Caco-2 (cell line): ENCODE results near the gene SYNGR3. TPM values are rescaled to one million over a fixed set of nuclear protein-coding genes. Genes with fewer than 3 reads are reported as not detected.

Experiments
- BruUV-seq: library from RNA; stranded (reverse); fragments of 400-500 nt; replicated peaks from 2 replicates; lab custom pipeline; 2021; lab: Mats Ljungman, UMichigan
- CTCF ChIA-PET: fragments of 300-600 bp; sonication (Branson Sonifier 250); formaldehyde crosslinking; loops from one replicate; lab custom pipeline; 2022; ENCODE audit warnings: antibody characterized with exemption; lab: Charles Lee
- POLR2A ChIA-PET: fragments of 300-600 bp; sonication (Branson Sonifier 250); formaldehyde crosslinking; loops from one replicate; lab custom pipeline; 2022; ENCODE audit warnings: antibody characterized with exemption; lab: Charles Lee
- DNase-seq, 2 experiments: peaks; one replicate each; pipeline versions ENCODE4 v3.0.0 to v3.0.0-alpha.2; 2020 to 2022
- H3K27me3 ChIP-seq: replicated peaks from 2 replicates; pipeline ENCODE4 v1.6.0; 2011; ENCODE audit warnings: low read length; ENCODE audit not compliant: control insufficient read depth, insufficient read depth
- H3K36me3 ChIP-seq: 2 replicates; pipeline ENCODE4 v1.5.1; 2011; ENCODE audit warnings: low read length; ENCODE audit not compliant: control insufficient read depth, insufficient read depth
- H3K4me1 ChIP-seq: fragments of 250-450 bp; sonication (Bioruptor Pico); 2 replicates; pipeline ENCODE4 v1.5.1; 2020; ENCODE audit warnings: mild to moderate bottlenecking
- H3K4me3 ChIP-seq: 2 replicates; pipeline ENCODE4 v1.5.1; 2011; ENCODE audit warnings: low read depth, mild to moderate bottlenecking, control low read depth, low read length
- H3K9me3 ChIP-seq: fragments of 250-450 bp; sonication (Bioruptor Pico); 2 replicates; pipeline ENCODE4 v1.5.1; 2020; ENCODE audit warnings: mild to moderate bottlenecking, moderate library complexity
- H3K27ac Mint-ChIP-seq: one replicate; pipeline ENCODE4 v1.8.0; 2022; ENCODE audit warnings: mixed read lengths; ENCODE audit not compliant: unreplicated experiment
- H3K27me3 Mint-ChIP-seq: one replicate; pipeline ENCODE4 v1.8.0; 2022; ENCODE audit warnings: mixed read lengths; ENCODE audit not compliant: insufficient read depth, unreplicated experiment
- H3K36me3 Mint-ChIP-seq: one replicate; pipeline ENCODE4 v1.8.0; 2022; ENCODE audit warnings: mild to moderate bottlenecking, mixed read lengths; ENCODE audit not compliant: insufficient read depth, unreplicated experiment
- H3K4me1 Mint-ChIP-seq: one replicate; pipeline ENCODE4 v1.8.0; 2022; ENCODE audit warnings: low read depth, mixed read lengths; ENCODE audit not compliant: unreplicated experiment
- H3K4me3 Mint-ChIP-seq: one replicate; pipeline ENCODE4 v1.8.0; 2022; ENCODE audit warnings: mild to moderate bottlenecking, moderate library complexity, mixed read lengths; ENCODE audit not compliant: unreplicated experiment
- H3K9me3 Mint-ChIP-seq: one replicate; pipeline ENCODE4 v1.8.0; 2022; ENCODE audit warnings: mixed read lengths; ENCODE audit not compliant: unreplicated experiment
- intact Hi-C: fragments of 100-400 bp; cut with micrococcal nuclease; formaldehyde crosslinking; loops from one replicate; pipeline ENCODE4 v1.10.0; 2022; ENCODE audit not compliant: unreplicated experiment
- total RNA-seq: library from RNA; stranded (reverse); gene quantifications from 2 replicates; pipeline ENCODE4 v1.2.3, GENCODE V29; 2022
- TF ChIP-seq, protein P1 (sequence below), 2 experiments: fragments of 200-600 bp in 1 of 2; IDR thresholded peaks; 1 replicate in 1 of 2; 2 replicates in 1 of 2; pipeline versions ENCODE4 v1.5.1 to v1.8.0; 2011 to 2022; ENCODE audit warnings: antibody characterized with exemption in 1 of 2, control low read depth in 1 of 2, inconsistent platforms in 1 of 2, low read depth in 1 of 2, low read length in 1 of 2, mild to moderate bottlenecking in 1 of 2, moderate library complexity in 1 of 2; ENCODE audit not compliant: insufficient read depth in 1 of 2, severe bottlenecking in 1 of 2, unreplicated experiment in 1 of 2

SYNGR3 gene
- total RNA-seq, 1 experiment from 2014 or later: 2.9 TPM

DNA sequence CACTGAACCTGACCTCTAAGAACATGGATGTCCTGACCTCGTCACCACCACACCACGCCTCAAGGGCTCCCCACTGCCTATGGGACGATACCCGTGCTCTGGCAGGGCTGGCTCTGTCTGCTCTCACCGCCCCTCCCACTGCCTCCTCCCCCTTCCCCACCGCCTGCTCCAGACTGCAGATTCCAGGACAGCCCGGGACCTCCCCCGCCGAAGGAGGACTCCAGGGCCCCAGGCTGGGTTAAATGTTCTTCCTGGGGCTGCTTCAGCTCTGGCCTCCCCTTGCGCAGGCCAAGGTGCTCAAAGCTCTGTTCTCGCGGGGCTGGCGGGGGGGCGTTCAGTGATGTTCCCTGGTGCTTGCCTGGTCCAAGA, 32.9 kb downstream of the SYNGR3 start:
- Histone ChIP-seq H3K4me3 (peak overlapping the region; percentile 9; the same call in 1 of the 2 replicates), H3K36me3 (no peaks in the 10 kb centered on the region), H3K9me3 (no peaks in the 10 kb centered on the region), H3K27me3 (no peaks in the 10 kb centered on the region), H3K4me1 (peaks cover 16% of the 10 kb centered on the region)
- peaks cover 18% of the 10 kb centered on the region for H3K4me1 Mint-ChIP-seq
- TF ChIP-seq, protein P1, sequence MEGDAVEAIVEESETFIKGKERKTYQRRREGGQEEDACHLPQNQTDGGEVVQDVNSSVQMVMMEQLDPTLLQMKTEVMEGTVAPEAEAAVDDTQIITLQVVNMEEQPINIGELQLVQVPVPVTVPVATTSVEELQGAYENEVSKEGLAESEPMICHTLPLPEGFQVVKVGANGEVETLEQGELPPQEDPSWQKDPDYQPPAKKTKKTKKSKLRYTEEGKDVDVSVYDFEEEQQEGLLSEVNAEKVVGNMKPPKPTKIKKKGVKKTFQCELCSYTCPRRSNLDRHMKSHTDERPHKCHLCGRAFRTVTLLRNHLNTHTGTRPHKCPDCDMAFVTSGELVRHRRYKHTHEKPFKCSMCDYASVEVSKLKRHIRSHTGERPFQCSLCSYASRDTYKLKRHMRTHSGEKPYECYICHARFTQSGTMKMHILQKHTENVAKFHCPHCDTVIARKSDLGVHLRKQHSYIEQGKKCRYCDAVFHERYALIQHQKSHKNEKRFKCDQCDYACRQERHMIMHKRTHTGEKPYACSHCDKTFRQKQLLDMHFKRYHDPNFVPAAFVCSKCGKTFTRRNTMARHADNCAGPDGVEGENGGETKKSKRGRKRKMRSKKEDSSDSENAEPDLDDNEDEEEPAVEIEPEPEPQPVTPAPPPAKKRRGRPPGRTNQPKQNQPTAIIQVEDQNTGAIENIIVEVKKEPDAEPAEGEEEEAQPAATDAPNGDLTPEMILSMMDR (IDR thresholded peaks at IDR 0.05; ENCODE audit: insufficient read depth in 1 of 2, low read depth in 1 of 2, low read length in 1 of 2, severe bottlenecking in 1 of 2, unreplicated experiment in 1 of 2): no peak
- CTCF ChIA-PET: interaction anchor here (0.6 to 2.8 kb wide), 9 partner anchors 11 to 947 kb away, joined by 3 to 14 read pairs (median 3); partner anchors contain the start of genes NTHL1, PAQR4 and TSC2
- DNase-seq: peak; percentile 66 to 78
- intact Hi-C loops: loop anchor here (1.0 to 2.0 kb wide), 3 partner anchors 24 to 69 kb away; partner anchors contain the start of genes NTHL1 and TSC2
- POLR2A ChIA-PET: interaction anchor here (0.5 to 1.0 kb wide), 5 partner anchors 58 to 171 kb away, joined by 3 to 7 read pairs (median 4); partner anchors contain the start of genes MSRB1, RPS2 and TRAF7
- H3K27ac Mint-ChIP-seq: peak overlapping the region; percentile 74
- no peaks in the 10 kb centered on the region for H3K9me3 Mint-ChIP-seq
- H3K36me3 Mint-ChIP-seq: no peaks in the 10 kb centered on the region
- no peaks in the 10 kb centered on the region for H3K27me3 Mint-ChIP-seq
- BruUV-seq: no TSS peak
- H3K4me3 Mint-ChIP-seq: peak overlapping the region; percentile 74

DNA sequence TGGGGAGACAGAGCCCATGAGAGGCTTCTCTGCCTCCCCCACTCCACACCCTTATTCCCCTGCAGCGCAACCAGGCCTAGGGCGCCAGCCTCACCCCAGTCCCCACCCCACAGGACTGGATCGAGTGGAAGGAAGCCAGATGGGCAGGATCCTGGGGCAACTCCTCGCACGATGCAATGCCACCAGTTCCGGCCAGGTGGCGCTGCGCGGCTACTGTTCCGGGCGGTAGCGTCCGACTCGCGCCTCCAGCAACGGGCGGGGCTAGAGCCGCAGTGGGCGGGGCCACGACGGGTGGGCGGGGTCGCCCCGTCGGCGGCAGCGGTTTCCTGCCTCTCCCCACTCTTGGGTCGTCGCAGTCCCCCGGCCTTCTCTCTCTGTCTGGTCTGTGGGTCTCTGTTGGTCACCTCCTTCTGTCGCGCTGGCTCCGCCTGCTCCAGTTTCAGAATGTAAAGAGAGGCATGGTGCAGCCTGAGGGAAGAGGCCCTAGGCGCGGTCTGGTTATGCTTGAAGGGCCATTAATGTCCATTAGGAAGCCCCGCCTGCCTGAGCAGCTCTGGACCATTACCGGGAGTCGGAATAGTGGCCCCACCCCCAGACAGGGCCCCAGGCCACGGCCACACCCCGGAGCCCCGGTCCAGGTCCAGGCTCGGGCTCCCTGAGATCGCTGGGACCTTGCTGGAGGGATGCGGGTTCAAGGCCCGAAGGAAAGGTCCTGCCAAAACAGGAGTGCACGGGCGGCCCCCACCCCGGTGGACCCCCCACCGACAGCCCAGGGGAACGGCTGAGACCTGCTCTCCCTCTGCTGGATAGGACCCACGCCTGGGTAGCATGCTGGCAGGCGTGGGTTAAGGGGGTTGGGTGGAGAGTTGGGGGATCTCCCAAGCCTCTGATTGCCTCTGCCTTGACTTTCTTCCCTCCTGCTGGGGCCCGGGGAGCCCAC, 33.6 kb downstream of the SYNGR3 start:
- Histone ChIP-seq H3K27me3 (no peaks in the 10 kb centered on the region), H3K9me3 (no peaks in the 10 kb centered on the region), H3K4me3 (peak overlapping the region; percentile 25), H3K4me1 (peaks cover 17% of the 10 kb centered on the region), H3K36me3 (no peaks in the 10 kb centered on the region)
- no peak overlapping the region for H3K27ac Mint-ChIP-seq
- peaks cover 18% of the 10 kb centered on the region for H3K4me1 Mint-ChIP-seq
- ChIA-PET CTCF (interaction anchor here (0.5 to 2.8 kb wide), 9 partner anchors 20 to 946 kb away, joined by 3 to 14 read pairs (median 5); partner anchors contain the start of genes NTHL1, PAQR4 and TSC2), POLR2A (interaction anchor here (0.6 to 0.9 kb wide), 3 partner anchors 59 to 171 kb away, joined by 4 to 7 read pairs (median 4); partner anchors contain the start of genes RPS2 and TRAF7)
- H3K4me3 Mint-ChIP-seq: peak overlapping the region; percentile 74
- no peaks in the 10 kb centered on the region for H3K9me3 Mint-ChIP-seq
- TF ChIP-seq, protein P1 (IDR thresholded peaks at IDR 0.05; ENCODE audit: insufficient read depth in 1 of 2, low read depth in 1 of 2, low read length in 1 of 2, severe bottlenecking in 1 of 2, unreplicated experiment in 1 of 2): peak; percentile 90 to 95
- DNase-seq: peak; percentile 85 to 93
- BruUV-seq: no TSS peak
- intact Hi-C loops: loop anchor here (1.0 to 2.0 kb wide), 3 partner anchors 23 to 68 kb away; partner anchors contain the start of genes NTHL1 and TSC2
- no peaks in the 10 kb centered on the region for H3K36me3 Mint-ChIP-seq
- H3K27me3 Mint-ChIP-seq: no peaks in the 10 kb centered on the region

DNA sequence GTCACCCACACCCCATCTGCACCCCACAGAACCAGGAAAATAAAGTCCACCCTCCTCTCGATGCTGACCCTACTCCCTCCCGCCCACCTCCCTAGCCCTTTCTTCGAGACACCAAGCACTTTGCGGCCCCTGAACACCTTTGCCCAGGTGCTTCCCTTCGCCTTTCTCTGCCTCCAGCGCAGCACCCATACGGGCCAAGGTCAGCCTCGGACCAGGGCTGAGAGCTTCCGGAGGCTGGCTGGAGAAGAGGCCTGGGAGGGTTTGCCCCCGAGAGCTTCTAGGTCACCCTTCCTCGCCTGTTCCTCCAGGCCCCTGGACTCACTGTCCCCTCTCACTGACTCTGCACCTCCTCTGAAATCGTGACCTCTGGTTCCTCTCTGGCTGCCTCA, 34.3 kb downstream of the SYNGR3 start:
- no TSS peak for BruUV-seq
- DNase-seq: no peak
- Mint-ChIP-seq H3K27me3 (no peaks in the 10 kb centered on the region), H3K9me3 (no peaks in the 10 kb centered on the region), H3K4me1 (peaks cover 18% of the 10 kb centered on the region), H3K36me3 (no peaks in the 10 kb centered on the region), H3K4me3 (peak overlapping the region; percentile 65), H3K27ac (no peak overlapping the region)
- no peaks in the 10 kb centered on the region for H3K9me3 ChIP-seq
- intact Hi-C loops: no loop called here
- no peaks in the 10 kb centered on the region for H3K27me3 ChIP-seq
- no peaks in the 10 kb centered on the region for H3K36me3 ChIP-seq
- peaks cover 17% of the 10 kb centered on the region for H3K4me1 ChIP-seq
- POLR2A ChIA-PET: no interaction called here
- TF ChIP-seq, protein P1 (IDR thresholded peaks at IDR 0.05; ENCODE audit: insufficient read depth in 1 of 2, low read depth in 1 of 2, low read length in 1 of 2, severe bottlenecking in 1 of 2, unreplicated experiment in 1 of 2): no peak
- CTCF ChIA-PET: interaction anchor here (0.5 to 2.8 kb wide), 5 partner anchors 20 to 659 kb away, joined by 3 to 13 read pairs (median 5); no protein-coding TSS in a partner anchor
- H3K4me3 ChIP-seq: no peak overlapping the region
